Dermis blood vessel endothelial cell (primary cell): Measurements from ENCODE around the gene RBM27. TPM values are rescaled to one million over a fixed set of nuclear protein-coding genes. Genes with fewer than 3 reads are reported as not detected.
"Not testable (repeated sequence)": the region's sequence is repeated elsewhere in the genome, so short reads cannot be mapped to it uniquely, and the experiment has no call there.

Source experiments
- DNase-seq: peaks from one replicate; pipeline ENCODE4 v3.0.0; 2010
- total RNA-seq: library from RNA; depleted of rRNA; stranded (reverse); fragments of >200 nt; gene quantifications from 2 replicates; pipeline ENCODE4 v1.2.3, GENCODE V29; 2014

The RBM27 gene
- total RNA-seq, 1 donor from 2014 or later = 26.2 TPM

- no peak for DNase-seq
Observed at GRCh38 chr5:146206257-146206656, 2.9 kb downstream of the RBM27 start.

DNA sequence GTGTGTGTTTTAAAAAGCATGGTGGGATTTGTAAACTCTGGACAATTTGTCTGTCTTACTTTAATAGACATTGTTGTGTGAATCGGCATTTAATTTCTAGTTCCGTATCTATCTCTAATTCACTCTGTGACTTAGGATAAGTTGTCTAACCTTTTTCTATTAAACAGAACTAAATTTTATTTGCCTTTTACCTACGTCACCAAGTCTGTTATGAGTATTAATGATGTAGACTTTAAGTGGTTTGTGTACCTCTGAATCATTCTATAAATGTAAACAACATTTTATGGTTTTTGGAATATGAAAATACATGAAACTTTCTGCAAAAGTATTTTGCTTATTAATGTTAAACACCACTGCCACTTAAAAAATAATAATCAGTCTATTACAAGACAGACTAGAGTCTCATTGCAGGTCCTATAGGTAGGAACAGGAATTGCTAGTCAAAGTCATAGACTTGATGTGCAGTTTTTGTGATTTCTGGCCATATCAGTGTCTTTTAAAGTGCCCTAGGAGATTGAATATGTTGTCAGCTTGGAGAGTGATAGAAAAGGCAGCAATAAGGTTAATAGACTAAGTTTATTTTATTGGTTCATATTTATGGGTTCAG lies 5.6 kb downstream of the RBM27 start:
- no peak for DNase-seq

GRCh38 chr5:146209714-146210113 lies 6.3 kb downstream of the RBM27 start:
- no peak for DNase-seq

GRCh38 chr5:146210810-146211209 lies 7.4 kb downstream of the RBM27 start:
- not testable (repeated sequence) for DNase-seq

GRCh38 chr5:146213210-146213826 lies 9.9 kb downstream of the RBM27 start:
- peak; percentile 70 for DNase-seq

DNA sequence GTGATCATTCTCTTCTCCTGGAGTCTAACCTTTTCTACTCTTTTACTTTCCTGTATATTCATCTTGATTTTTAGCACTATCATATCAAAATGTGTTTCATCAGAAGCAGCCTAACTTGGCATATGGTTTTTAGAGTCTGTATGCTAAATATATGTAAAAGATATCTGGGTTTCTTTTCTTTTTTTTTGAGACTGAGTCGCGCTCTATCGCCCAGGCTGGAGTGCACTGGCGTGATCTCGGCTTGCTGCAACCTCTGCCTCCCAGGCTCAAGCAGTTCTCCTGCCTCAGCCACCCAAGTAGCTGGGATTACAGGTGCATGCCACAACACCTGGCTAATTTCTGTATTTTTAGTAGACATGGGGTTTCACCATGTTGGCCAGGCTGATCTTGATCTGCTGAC lies 11.5 kb downstream of the RBM27 start:
- DNase-seq = not testable (repeated sequence)

DNA sequence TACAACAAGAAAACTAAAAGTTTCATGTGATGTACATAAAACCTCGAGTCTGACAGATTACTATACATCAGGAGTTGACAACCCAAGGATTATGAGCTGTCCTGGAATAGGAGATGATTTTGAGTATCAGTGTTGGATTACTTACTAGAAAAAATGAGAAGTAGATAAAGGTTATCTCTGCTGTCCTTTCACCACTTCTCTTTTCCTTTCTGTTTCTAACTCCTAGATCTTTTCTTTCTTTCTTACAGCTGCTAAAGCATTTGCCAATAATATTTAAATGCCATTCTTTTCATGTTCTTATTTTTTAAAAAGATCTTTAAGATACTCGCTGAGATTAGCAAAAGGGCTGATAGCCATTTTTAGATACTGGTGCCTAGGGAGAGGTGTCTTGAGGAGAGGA lies 14.8 kb downstream of the RBM27 start:
- no peak for DNase-seq

DNA sequence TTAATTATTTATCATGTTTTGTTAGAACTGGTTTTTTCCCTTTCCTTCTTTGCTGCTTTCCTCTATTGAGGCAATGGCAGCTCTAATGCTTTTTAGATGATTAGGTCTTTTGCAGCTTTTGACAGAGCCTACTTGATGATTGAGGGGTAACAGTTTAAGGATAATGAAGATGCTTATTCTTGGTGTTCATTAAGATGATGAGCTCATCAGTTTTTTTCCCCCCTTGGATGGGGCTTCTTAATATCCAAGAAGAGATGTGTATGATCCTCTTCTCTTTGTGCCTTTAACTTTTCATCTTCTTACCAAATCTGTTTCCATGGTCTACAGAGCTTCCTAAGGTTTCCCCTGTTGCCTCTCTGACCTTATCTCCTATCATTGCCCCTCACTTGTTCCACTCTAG lies 15.8 kb downstream of the RBM27 start:
- DNase-seq = no peak

DNA sequence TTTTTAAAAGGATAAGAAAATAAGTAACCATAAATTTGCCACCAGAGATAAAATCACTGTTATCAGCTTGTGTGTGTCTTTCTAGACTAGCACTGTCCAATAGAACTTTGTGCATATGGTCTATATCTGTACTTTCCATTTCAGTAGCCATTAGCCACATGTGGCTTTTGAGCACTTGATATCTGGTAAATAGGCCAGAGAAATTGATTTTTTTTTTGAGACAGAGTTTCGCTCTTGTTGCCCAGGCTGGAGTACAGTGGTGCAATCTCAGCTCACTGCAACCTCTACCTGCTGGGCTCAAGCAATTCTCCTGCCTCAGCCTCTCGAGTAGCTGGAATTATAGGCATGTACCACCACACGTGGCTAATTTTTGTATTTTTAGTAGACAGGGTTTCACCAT lies 17.8 kb downstream of the RBM27 start:
- no peak for DNase-seq

- DNase-seq = no peak
Observed at GRCh38 chr5:146222005-146222404, 18.6 kb downstream of the RBM27 start.

DNA sequence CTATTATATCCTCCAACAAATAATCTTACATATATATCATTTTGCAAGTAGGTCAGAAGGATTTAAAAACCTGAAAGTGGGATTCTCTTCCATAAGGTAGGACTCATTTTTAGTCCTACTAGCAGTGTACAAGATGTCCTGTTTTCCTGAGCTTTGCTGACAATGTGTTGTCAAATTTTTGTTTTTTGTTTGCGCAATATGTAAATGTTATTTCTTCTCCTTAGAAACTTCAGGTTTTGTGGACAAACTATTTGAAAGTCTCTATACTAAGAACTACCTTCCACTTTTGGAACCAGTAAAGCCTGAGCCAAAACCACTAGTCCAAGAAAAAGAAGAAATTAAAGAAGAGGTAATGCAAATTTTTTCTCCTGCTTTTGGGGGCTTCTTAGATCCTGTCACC lies 19.8 kb downstream of the RBM27 start:
- no peak for DNase-seq

DNA sequence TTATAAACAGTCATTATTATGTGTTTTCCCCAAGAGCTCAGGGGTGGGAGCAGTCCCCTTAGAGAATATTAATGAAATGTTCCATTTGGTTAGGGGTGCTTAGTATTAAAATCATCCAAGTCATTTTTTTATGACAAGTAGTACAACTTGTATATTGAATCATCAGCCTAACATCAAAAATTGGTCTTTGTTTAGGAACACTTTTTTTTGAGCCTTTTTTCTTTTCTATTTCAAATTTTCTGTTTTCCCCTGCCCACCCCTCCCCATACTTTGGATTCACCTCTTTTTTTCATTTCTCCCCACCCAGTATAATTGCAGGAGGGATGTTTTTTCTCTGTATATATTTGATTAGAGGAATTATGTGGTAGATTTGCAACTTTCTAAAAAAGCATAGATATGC lies 25.8 kb downstream of the RBM27 start:
- no peak for DNase-seq

DNA sequence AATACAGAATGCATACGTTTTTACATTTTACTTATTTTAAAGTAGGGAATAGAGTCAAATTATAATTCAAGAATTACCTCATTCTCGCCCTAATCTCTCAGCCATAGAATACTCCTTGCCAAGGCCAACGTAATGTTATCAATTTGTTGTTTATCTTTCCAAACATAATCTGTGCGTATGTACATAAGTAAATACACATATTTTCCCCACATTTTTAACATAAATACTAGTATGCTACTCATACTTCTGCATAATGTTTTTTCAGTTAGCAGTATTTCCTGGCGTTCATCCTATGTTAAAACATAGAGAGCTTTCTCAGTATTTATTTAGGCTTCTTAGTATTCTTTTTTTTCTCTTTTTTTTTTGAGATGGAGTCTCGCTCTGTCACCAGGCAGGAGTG lies 28.8 kb downstream of the RBM27 start:
- DNase-seq = no peak

GRCh38 chr5:146233441-146233840 lies 30.0 kb downstream of the RBM27 start:
- DNase-seq = peak; percentile 6

GRCh38 chr5:146238973-146239372 lies 35.6 kb downstream of the RBM27 start:
- no peak for DNase-seq

- no peak for DNase-seq
Observed at GRCh38 chr5:146240951-146241350, 37.5 kb downstream of the RBM27 start.

DNA sequence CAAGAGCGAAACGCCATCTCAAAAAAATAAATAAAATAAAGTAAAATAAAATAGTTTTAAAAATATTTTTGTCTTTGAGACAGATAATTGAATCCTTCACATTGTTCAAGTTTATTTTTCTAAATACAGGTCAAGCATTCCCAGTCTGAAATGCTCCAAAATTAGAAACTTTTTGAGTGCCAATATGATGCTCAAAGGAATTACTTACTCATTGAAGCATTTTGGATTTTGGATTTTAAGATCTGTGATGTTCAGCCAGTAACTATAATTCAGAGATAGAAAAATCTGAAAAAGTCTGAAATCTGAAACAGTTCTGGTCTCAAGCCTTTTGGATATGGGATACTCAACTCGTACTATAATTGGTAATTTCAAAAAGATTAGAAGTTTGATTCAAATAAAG lies 39.8 kb downstream of the RBM27 start:
- DNase-seq = no peak

DNA sequence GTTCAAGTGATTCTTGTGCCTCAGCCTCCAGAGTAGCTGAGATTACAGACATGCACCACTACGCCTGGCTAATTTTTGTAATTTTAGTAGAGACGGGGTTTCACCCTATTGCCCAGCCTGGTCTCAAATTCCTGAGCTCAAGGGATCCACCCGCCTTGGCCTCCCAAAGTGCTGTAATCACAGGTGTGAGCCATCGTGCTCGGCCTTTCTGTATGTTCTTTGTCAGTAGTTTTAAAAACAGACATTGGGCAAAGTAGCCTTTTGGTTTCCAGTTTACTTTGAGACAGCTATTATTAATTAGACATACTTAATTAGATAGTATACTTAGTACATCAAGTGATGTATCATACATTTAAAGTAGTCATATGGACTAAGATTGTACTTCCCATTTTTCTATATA lies 45.2 kb downstream of the RBM27 start:
- no peak for DNase-seq

DNA sequence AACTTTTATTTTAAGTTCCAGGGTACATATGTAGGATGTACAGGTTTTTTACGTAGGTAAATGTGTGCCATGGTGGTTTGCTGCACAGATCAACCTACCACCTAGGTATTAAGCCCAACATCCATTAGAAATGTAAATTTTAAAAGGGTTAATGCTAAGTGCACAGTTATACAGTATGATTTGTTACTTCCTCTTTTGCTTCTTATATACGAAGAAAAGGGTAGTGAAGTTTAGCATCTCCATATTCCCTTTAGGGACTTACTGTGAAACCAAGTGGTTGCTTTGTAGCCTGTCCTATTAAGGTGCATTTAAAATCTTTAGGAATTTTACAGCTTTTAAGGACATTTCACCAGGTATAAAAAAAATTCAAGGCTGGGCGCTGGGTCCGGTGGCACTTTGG lies 46.4 kb downstream of the RBM27 start:
- DNase-seq = no peak

Other genes with a start within 250 kb of the RBM27 start
- gene PLAC8L1, start 98.0 kb upstream of the RBM27 start, total RNA-seq = not detected in 2 replicates
- 84.6 and 102 TPM in 2 replicates for gene LARS1, start 21.0 kb upstream of the RBM27 start, total RNA-seq
- 0.05 TPM in 1 of 2 replicates, not detected in the other for gene POU4F3, start 135.2 kb downstream of the RBM27 start, total RNA-seq
- 31.0 and 38.7 TPM in 2 replicates for gene TCERG1, start 243.7 kb downstream of the RBM27 start, total RNA-seq